ENCODE measurements around the gene UGGT2.
"Not testable (repeated sequence)": the region's sequence is repeated elsewhere in the genome, so short reads cannot be mapped to it uniquely, and the experiment has no call there.

UGGT2 gene

GRCh38 chr13:95861296-95861695, 191.9 kb downstream of the UGGT2 start:
- no peak for TF ChIP-seq ZNF274 (IDR thresholded peaks at IDR 0.05; ENCODE audit: low read depth, low read length)

GRCh38 chr13:95858286-95859075, 194.7 kb downstream of the UGGT2 start:
- H3K4me3 ChIP-seq (ENCODE audit: low read length), result no peak overlapping the region
- TF ChIP-seq ZNF274 (IDR thresholded peaks at IDR 0.05; ENCODE audit: low read depth, low read length), result no peak

More at GRCh38 chr13:95861296-95861695, 191.9 kb downstream of the UGGT2 start:
- H3K4me3 ChIP-seq (ENCODE audit: low read length), result no peak overlapping the region

DNA sequence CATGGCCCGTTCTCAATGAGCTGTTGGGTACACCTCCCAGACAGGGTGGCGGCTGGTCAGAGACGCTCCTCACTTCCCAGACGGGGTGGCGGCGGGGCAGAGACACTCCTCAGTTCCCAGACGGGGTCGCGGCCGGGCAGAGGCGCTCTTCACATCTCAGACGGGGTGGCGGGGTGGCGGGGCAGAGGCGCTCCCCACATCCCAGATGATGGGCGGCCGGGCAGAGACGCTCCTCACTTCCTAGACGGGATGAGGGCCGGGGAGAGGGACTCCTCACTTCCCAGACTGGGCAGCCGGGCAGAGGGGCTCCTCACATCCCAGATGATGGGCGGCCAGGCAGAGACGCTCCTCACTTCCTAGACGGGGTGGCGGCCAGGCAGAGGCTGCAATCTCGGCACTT, 207.5 kb downstream of the UGGT2 start:
- not testable (repeated sequence) for H3K4me3 ChIP-seq (ENCODE audit: low read length)

GRCh38 chr13:95842898-95843297, 210.3 kb downstream of the UGGT2 start:
- no peak overlapping the region for H3K4me3 ChIP-seq (ENCODE audit: low read length)
- no peak for TF ChIP-seq ZNF274 (IDR thresholded peaks at IDR 0.05; ENCODE audit: low read depth, low read length)

- H3K4me3 ChIP-seq (ENCODE audit: low read length), result no peak overlapping the region
- TF ChIP-seq ZNF274 (IDR thresholded peaks at IDR 0.05; ENCODE audit: low read depth, low read length), result no peak
These were observed 211.3 kb downstream of the UGGT2 start for GRCh38 chr13:95841894-95842293.

DNA sequence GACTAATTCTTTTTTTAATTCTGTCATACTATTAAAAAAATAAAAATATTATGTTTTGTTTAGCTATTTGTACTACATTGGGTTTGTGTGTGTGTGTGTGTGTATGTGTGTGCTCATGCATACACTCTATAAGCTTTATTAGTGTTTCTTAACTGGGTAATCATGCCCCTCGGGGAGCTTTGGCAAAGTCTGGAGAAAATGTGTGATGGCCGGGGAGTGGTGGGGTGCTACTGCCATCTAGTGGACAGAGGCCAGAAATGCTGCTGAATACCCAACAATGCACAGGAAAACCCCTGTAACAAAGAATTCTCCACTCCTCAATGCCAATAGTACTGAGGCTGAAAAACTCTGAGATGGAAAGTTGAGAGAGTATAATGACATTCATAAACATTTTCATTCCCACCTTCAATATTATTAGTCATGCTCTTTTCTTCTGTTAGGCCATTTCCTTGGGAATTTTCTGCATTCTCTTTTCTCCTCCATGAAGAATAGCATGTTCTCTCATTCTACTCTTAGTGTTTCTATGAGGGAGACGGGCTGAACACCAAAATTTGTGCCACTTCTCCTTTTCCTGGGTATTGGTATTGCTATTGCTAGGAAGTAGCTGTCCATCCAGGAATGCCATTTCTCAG, 219.0 kb downstream of the UGGT2 start:
- H3K4me3 ChIP-seq (ENCODE audit: low read length), result no peak overlapping the region
- TF ChIP-seq ZNF274 (IDR thresholded peaks at IDR 0.05; ENCODE audit: low read depth, low read length), result no peak

DNA sequence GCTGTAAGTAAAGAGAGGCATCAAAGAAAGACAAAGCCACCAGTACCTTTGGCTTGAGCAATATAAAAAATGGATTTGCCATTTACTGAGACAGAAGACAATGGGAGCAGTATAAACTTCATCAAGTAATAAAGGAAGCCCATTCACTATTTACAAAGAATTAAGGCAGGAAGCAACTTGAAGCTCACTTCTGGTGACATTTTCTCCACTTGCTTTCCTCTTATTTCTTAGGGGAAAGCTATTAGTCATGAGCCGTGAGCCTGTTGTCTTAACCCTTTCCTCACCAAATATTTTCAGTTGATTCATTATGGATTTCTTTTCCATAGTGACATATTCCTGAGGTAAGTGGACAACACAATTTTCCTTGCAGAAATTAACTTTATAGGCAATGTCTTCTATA, 219.5 kb downstream of the UGGT2 start:
- TF ChIP-seq ZNF274 (IDR thresholded peaks at IDR 0.05; ENCODE audit: low read depth, low read length), result no peak
- H3K4me3 ChIP-seq (ENCODE audit: low read length), result no peak overlapping the region

- no peak overlapping the region for H3K4me3 ChIP-seq (ENCODE audit: low read length)
- TF ChIP-seq ZNF274 (IDR thresholded peaks at IDR 0.05; ENCODE audit: low read depth, low read length), result no peak
These were observed 220.1 kb downstream of the UGGT2 start for GRCh38 chr13:95833126-95833525.

- H3K4me3 ChIP-seq (ENCODE audit: low read length), result no peak overlapping the region
- TF ChIP-seq ZNF274 (IDR thresholded peaks at IDR 0.05; ENCODE audit: low read depth, low read length), result no peak
These were observed 230.9 kb downstream of the UGGT2 start for GRCh38 chr13:95822303-95822702.

DNA sequence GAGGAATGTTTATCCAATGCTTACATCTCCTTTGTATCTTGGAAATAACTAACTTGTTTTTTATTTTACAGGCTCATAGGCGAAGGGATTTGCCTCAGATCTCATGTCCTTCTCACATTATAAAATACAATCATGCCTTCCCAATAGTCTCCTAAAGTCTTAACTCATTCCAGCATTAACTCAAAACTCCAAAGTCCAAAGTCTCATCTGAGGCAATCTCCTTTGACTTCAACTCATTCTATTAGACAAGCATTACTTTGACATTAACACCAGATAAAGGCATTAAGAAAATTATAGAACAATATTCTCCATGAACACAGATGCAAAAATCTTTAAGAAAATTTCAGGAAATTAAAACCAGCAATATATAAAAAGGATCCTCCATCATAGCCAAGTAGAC, 238.7 kb downstream of the UGGT2 start:
- no peak overlapping the region for H3K4me3 ChIP-seq (ENCODE audit: low read length)
- no peak for TF ChIP-seq ZNF274 (IDR thresholded peaks at IDR 0.05; ENCODE audit: low read depth, low read length)

DNA sequence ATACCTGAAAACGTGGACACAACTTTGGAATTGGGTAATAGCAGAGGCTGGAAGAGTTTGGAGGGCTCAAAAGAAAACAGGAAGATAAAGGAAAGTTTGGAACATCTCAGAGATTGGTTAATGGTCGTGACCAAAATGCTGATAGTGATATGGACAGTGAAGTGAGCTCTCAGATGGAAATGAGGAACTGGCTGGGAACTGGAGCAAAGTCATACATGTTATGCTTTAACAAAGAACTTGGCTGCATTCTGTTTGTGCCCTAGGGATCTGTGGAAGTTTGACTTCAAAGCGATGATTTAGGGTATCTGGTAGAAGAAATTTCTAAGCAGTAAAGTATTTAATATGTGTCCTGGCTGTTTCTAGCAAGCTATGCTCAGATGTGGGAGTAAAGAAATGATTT, 240.1 kb downstream of the UGGT2 start:
- TF ChIP-seq ZNF274 (IDR thresholded peaks at IDR 0.05; ENCODE audit: low read depth, low read length), result no peak
- no peak overlapping the region for H3K4me3 ChIP-seq (ENCODE audit: low read length)

- TF ChIP-seq ZNF274 (IDR thresholded peaks at IDR 0.05; ENCODE audit: low read depth, low read length), result no peak
- H3K4me3 ChIP-seq (ENCODE audit: low read length), result no peak overlapping the region
These were observed 243.8 kb downstream of the UGGT2 start for GRCh38 chr13:95809429-95809828.

- H3K4me3 ChIP-seq (ENCODE audit: low read length), result no peak overlapping the region
- TF ChIP-seq ZNF274 (IDR thresholded peaks at IDR 0.05; ENCODE audit: low read depth, low read length), result no peak
These were observed 247.3 kb downstream of the UGGT2 start for GRCh38 chr13:95805921-95806320.

DNA sequence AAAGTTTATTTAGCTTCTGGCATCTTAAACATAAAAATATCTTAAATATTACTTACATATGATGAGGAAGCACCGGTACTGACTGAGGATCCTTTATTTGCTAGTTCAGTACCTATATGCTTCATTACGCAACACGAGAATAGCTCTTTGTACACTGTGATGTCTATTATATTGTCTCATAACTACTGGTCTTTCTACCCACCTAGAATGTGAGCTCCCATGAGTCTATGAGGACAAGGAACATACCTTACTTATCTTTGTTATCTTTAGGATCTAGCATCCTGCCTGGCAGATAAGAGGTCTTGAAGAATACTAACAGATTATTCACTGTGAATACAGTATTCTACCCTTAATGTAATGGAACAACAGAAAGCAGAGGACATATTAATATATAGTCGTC, 251.4 kb downstream of the UGGT2 start:
- H3K4me3 ChIP-seq (ENCODE audit: low read length), result no peak overlapping the region
- no peak for TF ChIP-seq ZNF274 (IDR thresholded peaks at IDR 0.05; ENCODE audit: low read depth, low read length)

- TF ChIP-seq ZNF274 (IDR thresholded peaks at IDR 0.05; ENCODE audit: low read depth, low read length), result no peak
- H3K4me3 ChIP-seq (ENCODE audit: low read length), result no peak overlapping the region
These were observed 252.8 kb downstream of the UGGT2 start for GRCh38 chr13:95800436-95800835.
